Fibroblast of skin of right biceps (primary cell): ENCODE results near the gene KHDRBS1.
"Not testable (repeated sequence)": the region's sequence is repeated elsewhere in the genome, so short reads cannot be mapped to it uniquely, and the experiment has no call there.

Source experiments
- DNase-seq: peaks from one replicate; pipeline ENCODE4 v3.0.0-alpha.2; 2013

The KHDRBS1 gene

DNA sequence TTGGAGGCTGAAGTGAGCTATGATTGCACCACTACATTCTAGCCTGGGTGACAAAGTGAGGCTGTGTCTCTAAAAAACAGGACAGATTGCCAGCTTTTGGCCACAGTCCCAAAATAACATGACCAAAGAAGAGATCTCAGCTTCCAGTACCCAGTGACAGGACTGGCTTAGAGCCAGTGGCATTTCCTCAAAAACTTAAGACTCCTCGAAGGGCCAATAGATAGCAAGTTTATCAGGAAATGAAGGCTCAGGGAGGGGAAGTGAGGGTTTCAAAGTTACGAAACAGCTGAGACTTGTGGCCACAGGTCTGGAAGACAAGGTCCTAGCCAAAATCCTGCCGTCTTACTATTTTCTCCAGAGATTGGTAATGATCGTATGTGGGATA lies 52.8 kb downstream of the KHDRBS1 start:
- DNase-seq, result peak; percentile 88

GRCh38 chr1:32068957-32069588 lies 55.4 kb downstream of the KHDRBS1 start:
- DNase-seq, result peak; percentile 71

- DNase-seq, result peak; percentile 81
Measured at GRCh38 chr1:32071758-32072621, 58.3 kb downstream of the KHDRBS1 start.

GRCh38 chr1:32072622-32073298 lies 59.1 kb downstream of the KHDRBS1 start, which contains the start of gene TMEM39B:
Gene TMEM39B (plus strand): TSS chr1:32072939. CDS start chr1:32073048, 109 bp downstream.
- peak; percentile 97 for DNase-seq

- no peak for DNase-seq
Measured at GRCh38 chr1:32073299-32074229, 59.9 kb downstream of the KHDRBS1 start.

GRCh38 chr1:32074841-32075240 lies 61.2 kb downstream of the KHDRBS1 start:
- no peak for DNase-seq

DNA sequence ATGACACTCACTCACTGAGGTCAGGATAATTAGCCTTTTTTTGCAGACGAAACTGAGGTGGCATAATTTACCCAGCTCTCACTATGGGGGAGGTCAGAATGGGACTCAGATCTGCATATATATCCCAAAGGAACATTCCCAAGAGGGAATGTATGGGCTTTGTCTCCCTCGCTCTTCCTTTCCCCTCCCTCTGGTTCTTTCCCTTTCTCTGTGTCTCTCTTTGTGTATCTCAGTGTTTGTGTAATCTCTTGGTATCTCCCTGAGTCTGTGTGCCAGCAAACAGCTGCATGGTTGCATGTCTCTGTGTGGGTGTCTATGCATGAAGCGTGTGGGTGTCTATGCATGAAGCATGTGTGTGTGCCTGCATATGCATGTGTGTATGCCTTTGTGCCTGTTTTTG lies 63.8 kb downstream of the KHDRBS1 start:
- DNase-seq, result no peak

GRCh38 chr1:32082022-32082421 lies 68.4 kb downstream of the KHDRBS1 start:
- DNase-seq, result no peak

- DNase-seq, result not testable (repeated sequence)
Measured at GRCh38 chr1:32086381-32086780, 72.7 kb downstream of the KHDRBS1 start.

DNA sequence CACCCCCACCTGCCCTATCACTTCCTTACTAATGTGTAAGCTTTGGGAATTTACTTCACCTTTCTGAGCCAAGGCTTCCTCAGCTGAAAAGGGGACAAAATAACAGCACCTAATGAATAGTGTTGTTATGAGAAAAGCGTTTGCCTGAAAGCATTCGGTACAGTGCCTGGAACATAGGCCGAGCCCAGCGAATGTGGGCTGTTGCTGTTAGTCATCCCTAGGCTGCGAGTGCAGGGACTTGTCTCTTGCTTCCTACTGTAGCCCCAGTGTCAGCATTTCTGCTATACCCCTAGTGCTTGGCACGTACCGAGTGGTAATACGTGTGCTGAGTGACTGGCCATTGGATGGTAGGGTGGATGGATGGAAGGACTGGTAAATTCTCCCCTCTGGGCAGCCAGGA lies 77.5 kb downstream of the KHDRBS1 start:
- no peak for DNase-seq

GRCh38 chr1:32091591-32091990 lies 77.9 kb downstream of the KHDRBS1 start:
- DNase-seq, result no peak
